Embryonic facial prominence (tissue), 1 donor: ENCODE measurements around the gene FAM53A.

Experiments used
- DNase-seq: peaks from one replicate; pipeline ENCODE4 v3.0.0-alpha.2; 2016; ENCODE audit errors: extremely low spot score

FAM53A gene

DNA sequence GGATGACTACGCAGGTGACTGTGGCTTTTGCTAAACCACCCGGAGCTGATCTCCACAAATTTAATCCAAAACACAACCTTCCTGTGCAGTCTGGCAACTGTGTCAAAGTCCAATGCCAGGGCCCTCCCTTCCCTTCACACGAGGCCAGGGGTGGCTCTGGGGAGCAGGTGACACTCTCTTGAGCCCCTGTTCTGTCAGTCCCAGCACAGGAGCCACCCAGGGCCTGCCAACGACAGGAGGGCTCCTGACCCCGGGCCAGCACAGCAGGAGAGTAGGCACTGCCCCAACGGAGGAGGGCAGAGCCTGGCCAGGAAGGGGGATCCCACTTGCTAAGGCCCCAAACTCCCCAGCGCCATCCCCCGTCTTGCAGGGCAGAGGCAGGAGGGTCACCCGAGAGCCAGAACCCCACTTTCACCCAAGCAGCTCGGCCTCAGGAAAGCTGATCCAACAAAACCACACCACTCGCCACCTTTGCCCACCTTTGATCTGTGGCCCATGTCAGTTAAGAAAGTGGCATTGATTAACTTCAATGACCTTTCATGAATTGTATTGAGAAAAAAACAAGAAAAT is 44.7 kb downstream of the FAM53A start:
- no peak for DNase-seq

DNA sequence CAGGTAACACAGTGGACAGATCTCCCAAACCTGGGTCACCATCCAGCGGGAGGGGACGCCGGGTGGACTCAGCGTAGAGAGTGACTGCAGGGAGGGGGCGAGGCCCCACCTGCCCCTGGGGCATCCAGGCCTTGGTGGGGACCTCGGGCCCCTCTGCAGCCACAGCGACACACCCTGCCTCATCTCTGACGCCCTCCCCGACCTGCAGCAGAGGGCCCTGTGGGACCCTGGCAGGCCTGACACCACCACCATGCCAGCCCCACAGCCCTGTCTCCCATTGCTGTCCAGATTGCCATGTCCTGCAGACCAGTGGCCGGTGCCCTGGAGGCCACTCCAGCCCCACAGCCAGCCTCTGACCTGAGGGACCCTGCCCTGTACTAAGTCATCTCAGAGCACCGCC is 45.2 kb downstream of the FAM53A start:
- DNase-seq: no peak

DNA sequence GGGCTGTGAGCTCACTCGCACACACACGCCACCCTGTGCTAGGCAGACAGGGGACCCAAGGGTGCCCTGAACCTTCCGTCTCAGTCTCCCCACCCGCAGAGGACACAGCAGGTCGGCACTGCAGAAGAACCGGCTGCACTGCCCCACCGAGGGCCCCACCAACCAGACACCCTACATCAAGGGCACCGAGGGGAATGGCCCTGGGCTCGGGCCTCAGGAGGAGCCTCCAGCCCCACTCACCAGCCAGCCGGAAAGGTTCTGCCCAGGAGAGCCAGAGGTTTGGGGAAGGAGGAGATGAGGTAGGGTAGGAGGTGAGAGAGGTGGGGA is 45.9 kb downstream of the FAM53A start:
- no peak for DNase-seq

DNA sequence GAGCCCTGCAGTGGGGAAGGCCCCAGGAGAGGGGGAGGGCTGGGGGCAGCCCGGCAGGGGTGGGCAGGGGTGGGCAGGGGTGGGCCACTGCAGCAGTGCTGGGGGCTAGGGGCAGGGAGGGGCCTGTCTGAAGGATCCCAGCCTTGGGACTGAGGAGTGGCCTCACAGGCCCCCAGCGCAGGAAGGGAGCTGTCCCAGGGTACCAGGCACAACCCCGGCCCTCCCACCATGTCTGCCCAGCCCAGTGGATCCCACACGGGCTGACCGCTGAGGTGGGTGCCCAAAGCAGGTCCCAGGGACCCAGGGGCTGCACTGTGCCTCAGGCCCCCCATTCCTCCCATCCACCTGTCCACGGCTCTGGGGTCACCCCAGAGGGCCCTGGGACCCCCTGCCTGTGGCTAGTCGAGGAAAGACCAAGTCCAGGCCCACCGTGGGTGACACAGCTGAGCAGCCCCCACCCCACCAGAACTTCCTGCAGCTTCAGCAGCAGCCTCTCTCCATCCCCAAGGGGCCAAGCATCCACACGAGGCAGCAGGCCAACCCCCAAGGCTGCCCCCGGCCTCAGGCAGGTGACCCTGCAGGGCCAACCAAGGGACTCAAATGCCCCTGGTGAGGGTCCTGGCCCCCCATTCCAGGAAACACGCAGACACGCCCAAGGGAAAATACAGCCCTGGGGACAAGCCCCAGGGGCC is 46.4 kb downstream of the FAM53A start:
- no peak for DNase-seq

DNA sequence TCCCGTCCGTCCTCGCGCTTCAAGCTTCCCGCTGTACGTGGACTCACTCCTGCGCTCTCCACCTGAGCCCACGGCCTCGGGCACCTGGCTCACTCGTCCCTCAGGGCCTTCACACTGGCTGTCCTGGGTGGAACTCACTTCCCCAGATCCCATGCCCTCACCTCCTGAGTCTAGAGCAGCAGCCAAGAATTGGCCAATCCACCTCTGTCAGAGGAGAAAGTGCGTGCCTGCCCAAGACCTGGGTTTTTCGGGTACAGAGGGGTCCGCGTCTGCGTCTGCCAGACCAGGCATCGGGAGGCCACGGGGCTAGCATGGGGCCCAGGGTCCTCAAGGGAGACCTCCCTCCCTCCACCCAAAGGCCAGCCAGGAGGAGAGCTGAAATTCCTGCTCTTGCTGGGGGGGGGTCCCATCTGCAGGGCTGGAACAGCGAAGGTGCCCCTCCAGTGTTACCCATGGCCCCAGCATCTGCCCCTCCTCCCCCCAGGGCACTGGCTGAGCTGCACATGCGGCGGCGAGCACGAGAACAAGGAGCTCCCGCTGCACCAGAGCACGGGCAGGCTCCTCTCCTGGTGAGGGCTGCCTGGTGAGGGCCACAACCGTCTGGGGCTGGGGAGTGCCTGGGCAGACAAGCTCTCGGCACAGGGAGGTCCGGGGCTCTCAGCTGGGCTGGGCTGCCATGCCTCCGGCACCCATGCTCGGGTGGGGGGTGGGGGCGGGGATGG is 47.5 kb downstream of the FAM53A start:
- DNase-seq: no peak

DNA sequence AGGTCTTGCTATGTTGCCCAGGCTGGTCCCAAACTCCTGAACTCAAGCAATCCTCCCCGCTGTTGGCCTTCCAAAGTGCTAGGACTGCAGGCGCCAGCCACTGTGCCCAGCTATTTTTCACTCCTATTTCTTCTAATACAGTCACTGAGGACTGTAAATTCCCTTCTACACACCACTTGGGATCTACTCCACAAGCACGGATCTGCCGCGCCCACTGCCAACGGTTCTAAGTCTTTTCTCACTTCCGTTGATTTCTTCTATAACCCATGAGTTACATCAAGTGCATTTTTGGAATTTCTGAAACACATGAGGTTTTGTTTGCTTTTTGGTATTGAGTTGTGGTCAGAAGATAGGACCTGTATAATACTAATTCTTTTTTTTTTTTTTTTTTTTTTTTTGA is 48.6 kb downstream of the FAM53A start:
- DNase-seq: no peak

DNA sequence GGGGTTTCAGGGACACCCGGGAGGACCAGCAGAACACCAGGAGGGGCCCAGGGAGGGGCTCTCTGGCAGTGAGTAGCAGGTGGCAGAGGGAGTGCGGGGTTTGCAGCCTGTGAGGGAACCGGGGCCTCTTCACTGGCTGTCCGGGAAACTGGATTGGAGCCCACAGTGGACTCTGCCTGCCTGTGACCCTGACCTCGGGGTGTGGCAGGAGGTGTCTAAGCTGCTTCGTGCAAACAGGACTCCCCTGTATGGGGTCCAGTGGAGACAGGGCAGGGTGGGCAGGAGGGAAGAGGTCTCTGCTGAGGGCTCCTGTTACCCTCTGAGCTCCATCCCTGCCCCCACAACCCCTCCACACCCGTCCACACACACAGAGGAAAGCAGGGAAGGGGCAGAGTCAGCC is 50.1 kb downstream of the FAM53A start:
- DNase-seq: no peak

DNA sequence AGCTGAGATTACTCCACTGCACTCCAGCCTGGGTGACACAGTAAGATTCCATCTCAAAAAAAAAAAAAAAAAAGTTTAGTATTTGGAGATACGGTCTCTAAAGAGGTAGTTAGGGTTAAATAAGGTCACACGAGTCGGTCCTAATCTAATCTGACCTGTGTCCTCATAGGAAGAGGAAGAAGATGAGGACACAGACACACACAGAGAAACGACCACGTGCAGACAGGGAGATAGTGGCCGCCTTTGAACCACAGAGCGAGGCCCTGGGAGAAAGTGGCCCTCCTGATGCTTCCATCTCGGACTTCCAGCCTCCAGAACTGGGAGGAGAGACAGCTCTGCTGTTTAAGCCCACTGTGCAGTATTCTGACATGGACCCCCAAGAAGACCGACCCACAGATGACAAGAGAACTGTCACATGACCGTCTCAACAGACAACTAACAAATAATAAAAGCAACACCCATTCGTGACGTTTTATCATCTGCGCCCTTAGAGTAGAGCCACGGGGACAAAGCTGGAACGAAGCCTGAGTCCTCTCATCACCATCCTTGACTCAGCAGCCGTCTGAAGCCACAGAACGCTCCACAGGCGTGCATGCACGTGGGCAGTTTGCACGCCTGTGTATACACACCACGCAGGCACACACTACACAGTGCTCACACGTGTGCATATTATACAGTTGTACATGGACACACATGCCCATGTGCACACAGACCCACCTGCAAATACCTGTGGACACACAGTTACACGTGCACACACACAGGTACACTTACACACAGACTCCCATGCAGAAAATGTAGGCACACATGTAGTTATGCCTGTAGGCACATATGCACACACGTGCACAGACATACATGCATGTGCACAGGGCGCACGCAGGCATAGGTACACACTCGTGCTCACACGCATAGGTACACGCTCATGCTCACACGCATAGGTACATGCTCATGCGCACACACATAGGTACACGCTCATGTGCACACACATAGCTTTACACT is 51.7 kb downstream of the FAM53A start:
- DNase-seq: no peak

DNA sequence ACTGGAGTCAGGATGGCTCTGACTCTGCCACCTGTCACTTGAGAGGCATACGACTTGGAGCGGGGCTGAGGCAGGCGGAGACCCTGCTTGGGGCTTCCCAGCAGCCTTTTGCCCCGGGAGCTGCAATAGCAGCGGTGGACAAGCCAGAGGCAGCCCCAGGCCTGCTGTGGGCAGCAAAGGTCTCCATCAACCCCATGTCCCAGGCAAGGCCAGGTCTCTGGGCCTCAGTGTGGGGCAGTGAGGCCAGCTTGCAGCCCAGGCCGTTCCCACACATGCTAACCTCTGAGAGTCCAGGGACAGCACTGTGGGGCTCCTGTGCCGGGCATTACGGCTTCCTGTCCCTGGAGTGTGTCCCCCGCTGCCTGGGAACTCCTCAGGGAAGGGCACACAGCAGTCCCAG is 53.0 kb downstream of the FAM53A start:
- no peak for DNase-seq

DNA sequence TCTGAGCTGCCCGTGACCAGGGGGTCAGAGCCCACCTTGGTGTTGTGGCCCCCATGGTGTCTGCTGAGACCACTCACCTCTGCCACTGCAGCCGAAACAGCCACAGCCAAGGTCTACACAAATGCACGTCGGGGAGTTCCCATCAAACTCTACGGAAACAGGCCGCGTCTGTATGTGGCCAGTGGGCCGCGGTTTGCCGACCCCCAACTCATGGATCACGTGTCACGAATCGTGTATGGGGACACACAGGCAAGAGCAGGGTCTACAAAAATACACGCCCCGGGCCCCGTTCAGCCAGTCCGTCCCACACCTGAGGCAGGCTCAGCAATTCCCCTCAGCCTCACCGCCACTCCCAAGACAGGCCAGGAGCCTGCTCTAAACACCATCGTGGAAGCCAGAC is 53.8 kb downstream of the FAM53A start:
- no peak for DNase-seq

DNA sequence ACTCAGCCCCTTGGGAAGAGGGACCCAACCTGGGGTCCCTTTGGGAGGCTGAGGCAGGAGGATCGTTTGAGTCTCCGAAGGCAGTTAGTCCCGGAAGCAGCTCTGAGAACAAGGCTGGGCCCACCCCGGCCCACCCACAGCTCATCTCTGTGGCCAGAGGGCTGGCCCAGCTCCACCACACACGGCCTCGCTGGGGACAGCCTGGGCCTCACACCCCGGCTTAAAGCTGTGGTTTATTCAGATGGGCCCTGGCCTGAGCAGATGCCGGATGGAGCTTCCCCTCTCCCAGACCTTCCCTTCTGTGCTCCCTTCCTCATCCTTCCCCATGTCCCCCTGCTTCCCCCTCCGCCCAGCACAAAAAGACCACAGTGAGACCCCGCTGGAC is 54.4 kb downstream of the FAM53A start:
- DNase-seq: no peak

DNA sequence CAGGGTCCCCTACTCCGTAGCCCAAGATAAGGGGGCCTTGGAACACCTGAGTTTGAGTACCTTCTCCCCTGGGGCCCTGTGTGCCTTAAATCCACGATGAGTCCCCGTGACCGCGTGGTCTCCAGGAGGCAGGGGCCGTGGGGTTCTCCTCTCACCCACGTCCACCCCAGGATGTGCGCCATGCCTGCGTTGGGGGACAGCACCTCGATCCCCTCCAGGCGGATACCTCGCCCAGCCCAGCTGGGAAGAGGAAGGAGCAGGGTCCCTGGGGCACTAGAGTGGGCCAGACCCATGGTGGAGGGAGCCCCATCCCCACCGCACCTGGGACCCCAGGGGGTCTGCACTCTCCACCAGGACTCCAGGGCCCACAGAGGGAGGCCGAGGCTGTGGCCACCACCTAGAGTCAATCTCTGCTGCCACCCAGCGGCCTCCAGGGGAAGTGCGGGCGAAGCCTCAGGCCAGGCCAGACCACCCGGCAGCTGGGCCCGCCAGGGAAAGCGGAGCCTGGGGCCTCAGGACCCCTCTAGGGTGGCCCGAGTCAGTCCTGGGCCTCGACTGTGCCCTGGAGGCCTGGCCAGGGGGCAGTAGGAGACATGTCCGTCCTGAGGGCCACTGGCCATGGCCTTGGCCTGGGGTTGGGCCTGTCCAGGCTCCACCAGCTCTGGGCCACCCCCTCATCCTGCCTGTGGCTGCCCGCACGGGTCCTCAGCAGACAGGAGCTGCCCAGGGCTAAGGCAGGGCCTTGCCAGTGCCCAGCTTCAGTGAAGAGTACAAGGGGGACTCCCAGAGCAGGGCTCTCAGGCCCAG is 55.0 kb downstream of the FAM53A start:
- no peak for DNase-seq

DNA sequence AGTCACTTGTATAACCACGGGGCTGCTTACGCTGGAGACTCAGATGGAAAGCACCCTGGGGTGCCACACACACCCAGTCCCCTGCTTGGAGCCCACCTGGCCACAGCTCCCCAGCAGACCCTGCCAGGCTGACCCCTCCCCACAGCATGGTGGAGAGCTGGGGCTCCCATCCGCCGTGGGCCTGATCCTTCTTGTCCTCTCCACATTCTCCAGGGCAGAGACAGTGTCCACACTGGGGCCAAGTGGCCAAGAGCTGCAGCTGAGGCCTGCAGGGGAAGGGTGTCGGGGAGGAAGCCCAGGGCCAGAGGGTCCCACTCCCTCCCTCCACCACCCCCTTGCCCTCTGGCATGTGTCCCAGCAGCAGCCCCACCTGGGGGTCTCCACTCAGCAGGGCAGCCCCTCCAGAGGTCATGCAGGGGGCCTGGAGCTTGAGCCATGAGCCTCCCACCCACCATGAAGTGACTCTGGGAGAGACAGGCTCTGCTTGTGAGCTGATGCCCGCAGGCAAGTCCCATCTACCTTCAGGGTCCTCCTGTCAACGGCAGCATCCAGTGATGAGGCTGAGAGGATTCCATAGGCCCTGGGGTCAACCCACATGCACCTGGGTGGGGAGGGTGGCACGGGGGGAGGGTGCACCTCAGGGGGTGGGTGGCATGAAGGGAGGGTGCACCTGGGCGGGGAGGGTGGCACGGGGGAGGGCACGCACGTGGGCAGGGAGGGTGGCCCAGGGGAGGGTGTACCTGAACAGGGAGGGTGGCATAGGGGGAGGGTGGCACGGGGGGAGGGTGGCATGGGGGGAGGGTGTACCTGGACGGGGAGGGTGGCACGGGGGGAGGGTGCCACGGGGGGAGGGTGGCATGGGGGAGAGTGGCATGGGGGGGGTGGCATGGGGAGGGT is 56.4 kb downstream of the FAM53A start:
- DNase-seq: no peak

DNA sequence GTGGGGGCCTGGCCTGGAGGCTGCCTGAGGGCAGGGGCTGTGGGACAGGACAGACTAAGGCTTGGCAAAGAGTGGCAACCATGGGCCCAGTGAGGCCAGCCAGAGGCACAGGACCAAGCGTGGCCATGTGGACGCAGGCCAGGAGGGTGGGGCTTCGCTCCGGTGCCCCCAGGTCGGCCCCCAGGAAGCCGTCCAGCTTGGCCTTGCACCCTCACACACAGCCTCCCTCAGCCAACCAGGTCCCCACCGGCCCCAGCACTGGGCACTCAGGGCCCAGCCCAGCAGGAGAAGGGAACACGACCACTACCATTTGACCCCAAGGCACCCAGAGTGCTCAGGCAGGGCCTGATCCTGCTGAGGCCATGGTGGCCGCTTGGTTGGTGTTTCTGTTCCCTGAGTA is 57.2 kb downstream of the FAM53A start:
- DNase-seq: no peak

DNA sequence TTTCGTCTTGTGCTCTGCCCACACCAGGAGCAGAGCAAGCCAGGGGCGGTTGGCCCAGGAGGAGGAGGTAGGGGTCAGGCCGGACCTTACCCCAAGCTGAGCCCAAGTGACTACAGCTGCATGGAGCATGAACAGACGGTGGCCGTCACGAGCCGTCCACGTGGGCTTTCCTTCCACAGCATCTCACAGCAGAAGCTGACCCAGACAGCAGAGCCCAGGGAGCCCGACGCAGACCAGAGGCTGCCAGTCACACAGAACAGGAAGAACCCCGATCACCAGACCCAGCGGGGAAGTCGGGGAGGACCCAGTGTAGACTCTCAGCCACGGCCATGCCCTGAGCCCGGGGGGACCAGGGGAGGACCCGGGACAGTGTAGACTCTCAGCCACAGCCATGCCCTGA is 58.0 kb downstream of the FAM53A start:
- DNase-seq: no peak

DNA sequence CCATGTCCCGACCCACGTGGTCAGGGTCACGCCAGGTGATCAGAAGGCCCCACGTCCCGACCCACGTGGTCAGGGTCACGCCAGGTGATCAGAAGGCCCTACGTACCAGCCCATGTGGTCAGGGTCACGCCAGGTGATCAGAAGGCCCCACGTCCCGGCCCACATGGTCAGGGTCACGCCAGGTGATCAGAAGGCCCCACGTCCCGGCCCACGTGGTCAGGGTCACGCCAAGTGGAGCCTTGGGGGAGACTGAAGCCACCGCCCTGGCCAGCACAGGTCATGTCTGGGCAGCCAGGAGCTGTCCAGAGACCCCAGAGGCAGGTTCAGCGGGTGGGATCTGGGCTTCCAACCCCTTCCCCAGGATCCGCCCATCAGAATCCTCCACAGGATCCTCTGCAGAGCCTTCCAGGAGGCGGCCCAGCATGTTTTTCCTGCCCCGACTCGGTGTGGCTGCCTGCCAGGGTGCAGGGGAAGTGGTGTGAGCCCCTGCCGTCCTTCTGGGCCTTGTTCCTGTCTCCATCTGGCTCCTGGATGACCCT is 58.4 kb downstream of the FAM53A start:
- no peak for DNase-seq

DNA sequence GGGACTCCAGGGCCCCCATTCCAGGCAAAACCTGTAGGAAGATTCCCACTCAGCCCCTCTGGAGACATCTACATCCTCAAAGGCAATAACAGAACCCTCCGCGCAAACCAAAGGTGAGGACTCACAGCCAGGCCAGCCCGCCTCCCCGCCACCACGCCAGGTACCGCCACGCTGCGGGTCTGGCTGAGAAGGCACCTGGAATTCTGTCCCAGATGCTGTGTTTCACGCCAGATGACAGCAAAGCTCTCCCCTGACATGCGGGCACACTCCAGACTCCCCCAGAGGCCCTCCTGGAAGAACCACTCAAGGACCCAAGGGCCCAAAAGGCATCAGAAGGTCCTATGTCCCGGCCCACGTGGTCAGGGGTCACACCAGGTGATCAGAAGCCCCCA is 59.6 kb downstream of the FAM53A start:
- no peak for DNase-seq

DNA sequence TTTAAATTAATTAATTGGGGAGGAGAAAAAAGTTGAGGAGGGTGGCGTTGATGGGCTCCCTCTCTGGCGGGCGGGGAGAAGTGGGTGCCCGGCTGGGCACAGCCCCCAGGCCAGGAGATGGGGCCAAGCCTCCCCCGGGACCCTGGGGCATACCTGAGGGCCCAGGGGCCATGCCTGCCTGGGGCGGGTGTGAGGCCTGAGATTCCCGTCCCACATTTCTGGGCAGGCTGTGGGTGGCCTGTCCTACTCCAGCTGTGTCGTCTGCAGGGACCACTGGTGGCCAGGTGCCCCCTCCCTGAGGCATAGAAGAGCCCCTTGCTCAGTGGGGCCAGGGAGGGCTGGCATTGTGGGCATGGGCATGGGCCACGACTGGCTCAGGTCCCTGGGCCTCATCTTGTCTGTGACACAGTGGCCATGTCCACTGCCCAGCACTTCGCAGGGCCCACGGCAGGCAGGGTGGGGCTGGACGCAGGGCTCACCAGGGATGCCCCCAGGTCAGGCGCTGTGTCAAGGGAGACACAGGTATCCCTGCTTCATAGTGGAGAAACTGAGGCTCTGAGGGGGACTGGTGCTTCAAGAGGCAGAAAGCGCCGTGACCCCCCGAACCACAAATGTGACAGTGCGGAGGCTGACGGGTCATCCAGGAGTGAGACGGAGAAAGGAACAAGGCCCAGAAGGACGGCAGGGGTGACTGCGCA is 60.1 kb downstream of the FAM53A start:
- DNase-seq: no peak

DNA sequence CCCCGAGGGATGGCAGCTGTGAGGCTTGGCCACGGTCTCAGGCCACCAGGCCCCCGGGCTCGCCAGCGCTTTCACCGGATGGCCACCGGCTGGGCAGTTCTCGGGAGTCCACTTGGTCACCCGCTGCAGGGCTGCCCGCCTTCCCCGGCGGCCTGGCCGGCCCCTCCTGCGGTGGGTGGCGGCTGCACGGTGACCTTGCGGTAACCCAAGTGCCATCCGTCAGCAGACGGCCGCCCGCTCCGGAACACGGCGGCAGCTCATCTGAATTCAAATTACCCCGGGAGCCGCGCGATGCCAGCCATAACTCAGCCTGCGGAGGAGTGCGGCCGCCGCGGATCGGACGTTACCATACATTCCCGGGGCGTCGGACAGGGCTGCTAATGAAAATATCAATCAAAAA is 60.7 kb downstream of the FAM53A start:
- DNase-seq: no peak

DNA sequence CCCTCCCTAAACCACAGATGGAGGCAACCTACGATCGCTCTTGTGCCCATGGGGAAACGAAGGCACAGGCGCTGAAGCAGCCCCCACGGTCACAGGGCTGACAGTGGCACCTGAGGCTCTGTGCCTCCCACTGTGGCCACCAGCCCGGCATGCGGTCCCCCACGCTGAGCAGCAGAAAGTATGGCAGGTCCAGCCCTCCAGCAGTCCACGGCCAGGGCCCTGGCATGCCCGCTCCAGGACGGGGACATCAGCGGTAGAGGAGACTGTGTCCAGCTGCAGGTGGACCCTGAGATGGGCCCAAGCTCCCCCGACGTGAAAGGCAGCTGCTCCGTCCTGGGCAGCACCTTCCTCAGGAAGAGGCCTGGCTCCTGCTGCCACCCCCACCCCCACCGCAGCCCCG is 61.2 kb downstream of the FAM53A start:
- no peak for DNase-seq
